Measurements from ENCODE around the gene MRAS.
A peak's percentile ranks its signal among the peaks of the same experiment; 100 is the strongest.
"Not testable (repeated sequence)": the region's sequence is repeated elsewhere in the genome, so short reads cannot be mapped to it uniquely, and the experiment has no call there.

Gene MRAS

DNA sequence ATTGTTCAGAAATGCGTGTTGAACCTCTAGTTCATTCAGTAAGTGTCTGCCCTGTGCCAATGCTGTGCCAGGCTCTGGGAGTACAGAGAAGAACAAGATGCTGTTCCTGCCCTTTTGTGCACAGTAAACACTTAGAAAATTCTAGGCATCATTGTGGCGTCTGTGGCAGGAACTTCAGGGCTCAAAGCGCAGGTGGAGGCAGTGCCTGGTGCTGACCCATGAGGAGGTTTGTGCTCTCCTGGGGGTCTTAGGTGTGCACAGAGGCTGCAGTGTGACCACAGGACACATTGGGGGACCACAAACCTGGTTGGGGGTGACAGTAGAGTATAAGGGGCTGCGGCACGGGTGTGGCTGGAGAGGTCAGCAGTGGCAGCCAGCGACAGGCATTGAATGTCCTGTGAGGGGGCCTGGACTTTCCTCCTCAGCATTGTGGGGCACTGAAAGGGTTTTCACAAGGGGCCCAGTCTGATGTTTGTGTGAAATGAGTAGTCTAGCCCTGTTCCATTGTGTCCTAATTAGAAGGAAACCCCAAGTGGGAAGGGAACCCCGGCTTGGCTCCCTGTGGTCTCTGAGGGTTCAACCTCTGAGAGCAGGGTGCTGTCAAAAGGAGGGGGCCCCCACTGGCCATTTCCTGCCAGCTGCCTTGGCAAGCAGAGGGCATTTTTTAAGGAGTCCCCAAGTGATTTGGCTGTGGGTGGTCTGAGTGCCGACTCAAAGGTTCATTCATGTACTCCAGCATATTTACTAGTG is 20.9 kb downstream of the MRAS start:
- DNase-seq, result no peak

DNA sequence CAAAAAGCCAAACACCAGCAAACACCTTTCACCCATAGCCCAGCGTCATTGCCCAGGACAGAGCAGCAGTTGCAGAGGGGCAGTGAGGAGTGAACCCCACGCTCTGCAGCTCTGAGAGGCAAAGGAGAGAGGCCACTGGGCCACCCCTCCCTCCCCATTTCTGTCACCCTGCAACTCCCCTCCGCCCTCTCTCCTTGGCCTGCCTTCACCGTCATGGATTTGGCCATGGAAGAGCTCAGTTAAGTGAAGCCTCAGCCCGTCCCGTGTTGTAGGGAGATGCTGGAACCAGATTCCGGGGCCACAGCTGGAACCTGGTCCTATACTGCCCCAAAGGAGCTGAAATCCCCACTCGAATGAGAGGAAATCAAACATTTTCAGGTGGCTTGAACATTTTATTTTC is 21.9 kb downstream of the MRAS start:
- DNase-seq, result no peak

DNA sequence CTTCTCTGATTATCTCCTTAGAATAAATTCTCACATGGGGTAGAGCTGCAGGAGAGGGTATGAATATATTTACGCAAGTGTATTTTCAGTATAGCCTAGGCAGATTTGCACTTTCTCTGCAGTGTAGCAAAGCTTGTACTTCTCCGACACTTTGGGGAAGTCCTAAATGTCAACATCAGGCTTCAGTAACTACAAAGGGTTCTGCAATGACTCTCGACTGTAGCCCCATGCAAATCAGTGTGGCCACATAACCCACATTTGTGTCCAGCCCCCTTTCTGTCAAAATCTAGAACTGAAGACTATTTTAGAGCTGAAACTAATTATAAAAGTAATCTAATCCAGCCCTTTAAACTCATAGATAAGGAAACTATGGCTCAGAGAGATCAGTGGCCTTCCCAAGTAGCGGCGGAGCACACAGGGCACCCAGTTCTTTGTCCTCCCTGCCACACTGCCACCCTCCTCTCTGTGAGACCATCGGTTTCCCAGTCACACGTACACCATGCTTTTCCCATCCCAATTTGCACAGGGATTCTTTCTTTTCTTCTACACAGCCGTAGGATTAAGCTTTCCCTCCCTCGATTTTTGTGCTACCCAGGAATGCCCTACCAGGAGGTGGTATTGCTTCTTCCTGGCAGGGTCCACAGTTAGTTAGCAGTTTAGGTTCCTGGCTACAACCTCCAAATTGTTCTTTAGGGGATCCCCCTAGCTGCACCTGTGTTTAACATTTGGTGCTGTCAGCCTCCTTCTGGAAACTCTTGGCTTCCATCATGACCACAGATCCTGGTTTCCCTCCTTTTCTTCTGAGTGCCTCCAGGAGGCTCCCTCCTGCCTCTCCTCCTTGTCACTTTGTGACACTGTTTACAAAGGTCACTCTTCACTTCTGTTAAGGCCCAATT is 22.9 kb downstream of the MRAS start:
- DNase-seq, result peak; percentile 9

DNA sequence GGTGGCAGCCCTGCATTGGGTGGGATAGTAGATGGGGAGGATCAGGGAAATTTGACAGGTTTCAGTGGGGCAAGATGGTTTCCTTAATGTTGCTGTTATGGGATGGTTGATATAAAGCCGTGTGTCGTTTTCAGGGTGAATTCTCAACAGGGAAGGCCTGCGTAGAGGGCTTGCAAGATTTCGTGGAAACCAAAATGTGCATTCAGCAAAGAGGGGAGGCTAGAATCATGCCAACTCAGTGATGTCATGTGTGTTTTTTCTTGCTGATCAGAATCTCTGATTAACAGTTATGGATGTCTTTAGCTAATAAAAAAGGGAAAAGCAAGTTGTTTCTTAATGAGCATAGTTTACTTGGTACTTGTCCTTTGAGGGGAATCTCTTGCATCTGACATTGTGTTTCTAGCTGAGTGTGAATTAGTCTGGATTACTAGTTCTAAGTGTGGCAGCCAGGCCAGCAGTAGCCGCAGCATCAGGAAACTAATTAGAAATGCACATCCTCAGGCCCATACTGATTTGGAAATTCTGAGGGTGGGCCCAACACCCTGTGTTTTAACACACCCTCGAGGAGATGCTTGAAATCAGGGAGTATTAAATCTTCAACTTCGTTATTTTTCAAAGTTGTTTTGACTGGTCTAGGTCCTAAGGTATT is 24.8 kb downstream of the MRAS start:
- DNase-seq, result no peak

DNA sequence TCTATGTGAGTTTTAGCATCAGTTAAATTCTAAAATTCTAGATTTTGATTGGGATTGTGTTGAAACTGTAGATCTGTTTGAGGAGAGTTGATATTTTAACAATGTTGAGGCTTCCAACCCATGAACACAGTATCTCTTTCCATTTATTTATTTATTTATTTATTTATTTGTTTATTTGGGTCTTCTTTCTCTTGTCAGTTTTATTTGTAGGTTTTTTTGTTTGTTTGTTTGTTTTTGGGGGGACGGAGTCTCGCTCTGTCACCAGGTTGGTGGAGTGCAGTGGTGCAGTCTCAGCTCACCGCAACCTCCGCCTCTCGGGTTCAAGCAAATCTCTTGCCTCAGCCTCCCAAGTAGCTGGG is 25.3 kb downstream of the MRAS start:
- no peak for DNase-seq

DNA sequence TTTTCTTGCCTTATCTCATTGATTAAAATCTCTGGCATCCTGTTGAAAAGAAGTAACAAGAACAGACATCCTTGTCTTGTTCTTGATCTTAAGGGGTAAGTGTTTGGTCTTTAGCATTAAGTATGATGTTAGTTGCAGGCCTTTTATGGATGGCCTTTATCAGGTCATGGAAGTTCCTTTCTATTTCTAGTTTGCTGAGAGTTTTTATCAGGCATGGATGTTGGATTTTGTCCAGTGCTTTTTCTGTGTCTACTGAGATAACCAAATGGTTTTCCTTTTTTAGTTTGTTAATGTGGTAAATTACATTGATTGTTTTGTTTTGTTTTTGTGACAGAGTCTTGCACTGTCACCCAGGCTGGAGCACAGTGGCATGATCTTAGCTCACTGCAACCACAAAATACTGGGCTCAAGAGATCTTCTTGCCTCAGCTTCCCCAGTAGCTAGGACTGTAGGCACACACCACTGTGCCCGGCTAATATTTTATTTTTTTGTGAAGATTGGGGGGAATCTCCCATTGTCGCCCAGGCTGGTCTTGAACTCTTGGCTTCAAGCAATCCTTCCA is 26.3 kb downstream of the MRAS start:
- no peak for DNase-seq

DNA sequence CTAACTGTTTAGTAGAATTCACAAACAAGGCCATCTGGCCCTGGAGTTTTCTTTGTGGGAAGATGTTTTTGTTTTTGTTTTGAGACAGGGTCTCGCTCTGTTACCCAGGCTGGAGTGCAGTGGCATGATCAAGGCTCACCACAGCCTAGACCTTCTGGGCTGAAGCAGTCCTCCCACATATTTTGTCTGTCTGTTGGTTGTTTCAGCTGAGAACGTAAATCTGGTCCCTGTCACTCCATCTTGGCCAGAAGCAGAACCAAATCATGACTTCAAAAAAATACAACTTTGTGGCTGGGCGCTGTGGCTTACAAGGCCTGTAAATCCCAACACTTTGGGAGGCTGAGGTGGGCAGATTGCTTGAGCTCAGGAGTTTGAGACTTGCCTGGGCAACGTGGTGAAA is 27.1 kb downstream of the MRAS start:
- DNase-seq, result no peak

DNA sequence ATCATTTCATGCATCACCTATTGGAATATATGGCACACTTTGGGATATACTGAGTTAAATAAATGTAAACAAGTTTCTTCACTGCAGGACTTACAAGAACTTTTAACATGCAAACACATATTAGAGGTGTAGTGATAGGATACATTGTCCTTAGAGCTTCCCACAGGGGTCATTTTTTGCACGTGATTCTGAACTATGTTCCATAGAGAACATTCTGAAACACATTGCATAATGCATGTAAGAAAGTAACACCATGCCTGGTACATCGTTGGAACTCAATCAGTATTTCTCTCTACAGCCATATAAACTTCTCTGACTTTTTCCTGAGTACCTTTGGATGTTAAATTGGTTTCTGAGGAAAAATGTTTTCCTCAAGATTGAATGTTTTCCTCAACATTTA is 28.3 kb downstream of the MRAS start:
- DNase-seq, result no peak

DNA sequence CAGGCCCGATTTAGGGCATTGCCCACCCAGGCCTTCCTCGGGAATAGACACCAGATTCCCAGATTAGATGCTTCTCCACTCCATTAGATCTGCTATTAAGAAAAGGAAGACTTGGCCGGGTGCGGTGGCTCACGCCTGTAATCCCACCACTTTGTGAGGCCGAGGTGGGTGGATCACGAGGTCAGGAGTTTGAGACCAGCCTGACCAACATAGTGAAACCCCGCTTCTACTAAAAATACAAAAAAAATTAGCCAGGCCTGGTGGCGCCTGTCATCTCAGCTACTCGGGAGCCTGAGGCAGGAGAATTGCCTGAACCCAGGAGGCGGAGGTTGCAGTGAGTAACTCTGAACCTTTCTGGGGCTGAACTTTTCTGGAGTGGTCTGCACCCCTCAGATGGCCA is 28.8 kb downstream of the MRAS start:
- not testable (repeated sequence) for DNase-seq

DNA sequence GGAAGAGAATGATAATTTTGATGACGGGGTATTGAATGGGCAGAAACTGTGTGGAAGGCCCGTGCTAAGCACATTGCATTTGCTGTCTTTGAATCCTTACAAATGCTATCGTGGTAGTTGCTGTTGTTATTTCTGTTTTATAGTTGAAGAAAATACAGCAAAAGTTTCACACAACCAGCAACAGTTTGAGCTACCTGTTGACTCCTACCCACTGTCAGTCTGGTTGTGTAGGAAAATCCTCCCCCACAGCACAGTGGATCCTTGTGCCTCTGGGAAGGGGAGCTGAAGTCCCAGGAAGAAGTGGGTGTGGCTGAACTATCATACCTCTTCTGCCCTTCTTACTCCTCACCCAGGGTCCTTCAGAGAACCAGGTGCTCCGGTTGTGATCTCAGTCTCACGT is 29.4 kb downstream of the MRAS start:
- no peak for DNase-seq

DNA sequence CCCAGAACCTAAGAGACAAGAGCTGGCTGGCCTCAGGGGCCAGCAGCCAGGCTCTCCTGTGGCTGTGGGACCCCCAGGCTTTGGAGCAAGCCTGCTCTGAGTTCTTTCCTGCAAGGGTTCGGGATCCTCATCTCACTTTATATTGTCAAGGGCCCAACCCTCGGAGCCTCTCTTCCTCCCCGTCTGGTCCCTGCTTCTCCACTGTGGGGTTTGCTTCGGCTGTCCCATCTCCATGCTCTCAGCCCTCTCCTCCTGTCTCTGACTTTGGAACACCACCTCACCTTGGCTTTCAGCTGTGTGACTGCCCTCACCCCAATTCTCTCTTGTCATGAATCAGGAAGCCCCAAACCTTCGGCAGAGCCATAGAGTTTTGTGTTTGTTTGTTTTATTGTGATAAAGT is 30.0 kb downstream of the MRAS start:
- no peak for DNase-seq

DNA sequence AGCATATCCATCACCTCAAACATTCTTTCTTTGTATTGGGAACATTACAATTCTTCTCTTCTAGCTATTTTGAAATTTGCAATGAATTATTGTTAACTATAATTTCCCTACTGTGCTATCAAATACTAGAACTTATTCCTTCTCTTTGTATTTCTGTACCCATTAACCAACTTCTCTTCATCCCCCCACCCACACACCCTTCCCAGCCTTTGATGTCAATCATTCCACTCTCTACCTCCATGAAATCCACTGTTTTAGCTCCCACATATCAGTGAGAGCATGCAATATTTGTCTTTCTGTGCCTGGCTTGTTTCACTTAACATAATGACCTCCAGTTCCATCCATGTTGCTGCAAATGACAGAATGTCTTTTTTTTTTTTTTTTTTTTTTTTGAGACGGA is 30.6 kb downstream of the MRAS start:
- no peak for DNase-seq

DNA sequence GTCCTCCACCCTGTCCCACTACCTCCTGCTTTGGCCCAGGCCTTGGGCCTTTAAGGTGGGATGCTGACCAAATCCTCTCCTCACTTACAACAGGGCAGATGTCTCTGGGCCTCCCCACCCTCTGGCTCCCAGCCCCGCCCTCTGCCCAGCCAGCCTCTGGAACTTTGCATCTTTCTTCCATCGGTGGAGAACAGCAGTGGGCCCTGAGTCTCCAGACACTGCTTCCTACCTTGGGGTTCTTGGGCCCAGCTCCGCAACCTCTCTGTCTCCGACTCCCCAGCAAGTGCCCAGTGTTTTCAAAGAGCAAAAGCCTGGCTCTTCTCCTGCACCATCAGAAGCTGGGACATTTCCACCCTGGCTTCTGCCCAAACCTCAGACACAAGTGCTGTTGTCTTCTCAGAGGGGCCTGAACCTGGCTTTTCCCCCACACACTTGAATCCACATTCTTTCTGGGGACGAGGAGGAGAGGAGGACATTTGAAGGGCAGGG is 33.1 kb downstream of the MRAS start:
- no peak for DNase-seq

DNA sequence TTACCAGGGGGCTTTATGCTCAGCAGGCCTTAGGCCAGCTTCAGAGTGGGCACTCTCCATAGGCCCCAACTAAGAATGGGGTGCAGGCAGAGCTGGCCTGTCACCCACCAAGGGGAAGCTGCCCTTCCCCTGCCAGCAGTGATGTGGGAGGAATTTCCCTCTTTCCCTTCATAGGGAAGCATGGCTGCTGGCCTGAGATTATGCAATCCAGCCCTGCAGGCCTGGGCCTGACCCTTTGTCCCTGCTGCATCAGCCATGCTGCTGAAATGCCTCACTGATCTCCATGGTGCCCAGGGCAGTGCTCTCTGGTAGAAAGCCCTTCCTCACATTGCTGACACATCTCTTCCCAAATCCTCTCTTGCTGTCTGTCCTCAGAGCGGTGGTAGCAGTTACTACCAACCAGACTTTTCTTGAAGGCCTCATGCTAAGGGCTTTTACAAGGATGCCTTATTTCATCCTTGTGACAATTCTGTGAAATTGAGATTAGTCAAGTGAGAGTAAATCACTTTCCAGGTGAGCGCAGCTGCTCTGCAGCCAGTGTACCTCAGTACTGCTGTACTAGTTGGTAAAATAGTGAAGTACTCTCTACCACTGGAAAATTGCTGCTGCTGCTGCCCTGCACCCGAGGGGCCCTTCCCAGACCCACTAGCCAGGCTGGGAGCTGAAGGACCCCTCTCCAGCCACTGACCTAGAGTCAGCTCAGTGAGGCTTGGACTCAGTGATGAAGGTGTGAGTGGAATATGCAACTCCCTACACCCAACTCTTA is 33.8 kb downstream of the MRAS start:
- no peak for DNase-seq

DNA sequence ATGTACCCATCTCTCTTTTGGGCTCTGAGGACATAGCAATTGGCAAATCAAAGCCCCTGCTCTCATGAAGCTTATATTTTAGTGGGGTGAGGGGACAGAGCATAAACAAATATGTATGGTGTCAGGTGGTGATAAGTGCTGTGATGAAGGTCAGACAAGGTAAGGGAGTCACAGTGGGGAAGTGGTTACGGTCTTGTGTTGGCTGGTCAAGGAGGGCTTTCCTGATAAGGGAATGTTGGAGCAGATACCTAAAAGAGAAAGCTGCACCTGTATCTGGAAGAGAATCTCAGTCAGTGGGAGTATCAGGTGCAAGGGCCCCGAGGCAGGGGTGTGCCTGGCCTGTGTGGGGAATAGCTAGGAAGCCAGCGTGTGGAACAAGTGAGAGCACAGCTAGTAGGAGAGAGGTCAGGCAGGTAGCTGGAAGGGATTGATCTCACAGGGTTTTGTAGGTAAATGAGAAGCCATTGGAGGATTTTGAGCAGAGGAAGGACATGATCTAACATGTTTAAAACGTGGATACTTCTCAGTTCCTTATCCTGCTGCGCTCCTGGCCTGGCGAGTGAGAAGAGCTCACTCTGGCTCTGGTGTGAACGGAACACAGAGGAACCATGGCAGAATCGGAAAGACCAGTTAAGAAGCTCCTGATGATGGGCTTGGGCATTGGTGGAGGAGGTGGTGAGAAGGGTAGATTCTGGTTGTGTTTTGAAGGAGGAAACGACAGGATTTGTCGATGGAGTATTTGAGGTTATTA is 35.5 kb downstream of the MRAS start:
- DNase-seq, result no peak

DNA sequence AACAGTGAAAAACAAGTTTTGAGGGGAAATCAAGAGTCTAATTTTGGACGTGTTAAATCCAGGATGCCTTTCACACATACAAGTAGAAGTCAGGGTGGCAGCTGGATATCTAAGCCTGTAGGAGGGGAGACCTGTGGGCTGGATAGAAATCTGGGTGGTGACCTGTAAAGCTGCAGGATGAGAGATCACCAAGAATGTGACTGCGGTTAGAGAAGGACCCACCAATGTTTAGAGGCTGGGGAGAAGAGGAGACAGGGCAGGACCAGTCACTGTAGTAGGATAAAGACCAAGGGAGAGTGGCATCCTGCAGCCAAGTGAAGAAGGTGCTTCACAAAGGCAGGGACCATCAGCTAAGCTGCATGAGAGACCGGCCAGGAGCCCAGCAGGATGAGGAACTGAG is 36.2 kb downstream of the MRAS start:
- DNase-seq, result no peak

DNA sequence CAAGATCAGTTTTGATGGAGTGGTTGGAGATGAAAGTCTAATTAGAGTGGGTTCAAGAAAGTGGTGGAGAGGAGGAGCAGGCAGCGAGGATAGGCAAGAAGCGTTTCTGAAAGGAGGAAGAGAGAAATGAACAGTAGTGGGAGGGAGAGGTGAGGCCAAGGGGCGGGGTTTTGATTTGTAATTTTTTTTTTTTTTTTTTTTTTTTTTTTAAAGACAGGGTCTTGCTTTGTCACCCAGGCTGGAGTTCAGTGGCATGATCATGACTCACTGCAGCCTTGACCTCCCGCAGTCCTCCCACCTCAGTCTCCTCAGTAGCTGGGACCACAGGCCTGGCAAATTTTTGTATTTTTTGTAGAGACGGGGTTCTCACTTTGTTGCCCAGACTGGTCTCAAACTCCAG is 36.6 kb downstream of the MRAS start:
- DNase-seq, result no peak

DNA sequence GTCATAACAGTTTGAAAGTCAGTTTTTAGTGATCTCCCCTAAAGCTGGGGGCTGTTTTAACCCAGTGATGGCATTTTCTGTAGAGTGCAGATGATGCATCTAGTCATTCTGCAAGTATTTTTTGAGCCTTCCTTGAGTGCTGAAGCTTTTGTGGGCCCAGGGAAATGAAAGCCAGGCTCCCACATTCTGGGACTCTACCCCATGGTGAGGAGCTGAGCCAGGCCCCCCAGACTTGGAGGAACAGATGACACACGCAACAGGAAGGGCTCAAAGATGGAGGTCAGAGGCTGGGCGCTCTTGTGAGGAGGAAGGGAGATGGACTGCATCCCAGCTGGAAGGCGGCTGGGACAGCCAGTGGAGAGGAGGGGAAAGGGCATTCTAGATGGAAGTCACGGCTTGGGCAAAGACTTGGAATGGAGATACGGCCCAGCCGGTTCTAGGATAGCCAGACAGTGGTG is 40.8 kb downstream of the MRAS start:
- no peak for DNase-seq

DNA sequence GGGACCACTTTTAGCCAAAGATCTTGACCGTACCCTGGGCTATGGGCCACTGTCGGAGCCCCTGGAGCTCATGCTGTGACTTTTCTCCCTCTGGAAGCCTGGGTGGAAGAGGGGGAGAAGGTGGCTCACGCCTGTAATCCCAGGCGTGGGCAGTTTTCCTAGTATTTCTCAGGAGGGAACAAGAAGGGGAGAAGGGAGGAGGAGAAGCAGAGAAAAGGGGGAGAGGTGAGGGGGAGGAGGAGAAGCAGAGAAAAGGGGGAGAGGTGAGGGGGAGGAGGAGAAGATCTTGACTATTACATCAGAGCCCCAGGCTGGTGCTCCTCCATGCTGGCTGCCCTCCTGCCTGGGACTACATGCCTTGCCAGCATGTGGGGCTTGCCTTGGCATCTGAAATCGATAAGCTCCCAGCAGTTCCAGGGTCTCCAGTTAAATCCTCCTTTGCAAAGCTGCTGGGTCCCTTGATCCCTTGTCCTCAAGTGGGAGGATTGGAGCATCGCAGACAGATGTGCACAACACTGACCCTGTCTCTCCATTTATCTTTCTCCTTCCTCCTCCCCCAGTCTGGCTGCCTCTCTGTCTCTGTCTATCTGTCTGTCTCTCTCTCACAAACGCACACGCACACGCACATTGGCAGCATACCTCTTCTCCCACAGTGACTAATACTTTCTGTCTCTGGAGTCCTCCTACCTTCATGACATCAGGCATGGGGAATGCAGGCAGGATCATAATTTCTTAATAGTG is 41.6 kb downstream of the MRAS start:
- DNase-seq, result no peak

DNA sequence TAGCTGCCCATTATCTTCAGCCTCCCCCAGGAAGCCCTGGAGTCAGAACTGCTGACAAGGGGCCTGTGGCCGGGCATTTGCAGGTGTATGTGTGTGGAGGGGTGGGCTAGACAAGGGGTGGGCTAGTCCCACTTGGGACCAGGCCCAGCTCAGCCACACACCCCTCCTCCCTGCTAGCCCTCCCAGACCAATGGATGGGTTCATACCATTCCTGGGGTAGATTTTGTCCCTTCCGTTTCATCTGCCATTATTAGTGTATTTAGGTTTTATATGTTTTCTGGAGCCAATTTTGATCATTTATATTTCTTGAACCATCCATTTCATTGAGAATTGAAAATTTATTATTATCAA is 42.2 kb downstream of the MRAS start:
- no peak for DNase-seq

DNA sequence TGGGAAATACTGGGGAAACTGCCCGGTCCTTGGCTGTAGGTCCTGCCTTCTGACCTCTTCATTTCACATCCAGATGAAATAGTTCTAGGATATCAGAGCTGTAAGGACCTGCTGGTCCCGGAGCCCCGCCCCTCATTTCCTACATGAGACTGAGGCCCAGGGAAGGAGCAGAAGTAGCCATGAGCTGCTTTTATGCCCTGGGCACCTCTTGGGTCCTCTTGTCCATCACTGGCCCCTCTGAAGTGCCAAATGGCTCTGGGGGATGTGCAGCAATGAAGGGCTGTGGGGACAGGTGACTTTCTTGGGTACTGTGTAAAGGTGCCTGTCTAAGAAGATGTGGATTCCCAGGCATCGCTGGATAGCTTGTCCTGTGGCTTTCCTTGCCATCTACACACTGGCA is 45.8 kb downstream of the MRAS start:
- no peak for DNase-seq

All from CD4-positive, alpha-beta T cell treated with Interleukin-12 subunit alpha and Interleukin-12 subunit beta, for 1 hour (primary cell).